IPS-20b (cell line): ENCODE results near the gene YY1AP1.
A peak's percentile ranks its signal among the peaks of the same experiment; 100 is the strongest.
"Not testable (repeated sequence)": the region's sequence is repeated elsewhere in the genome, so short reads cannot be mapped to it uniquely, and the experiment has no call there.

Experiments used
- H3K27ac ChIP-seq: one replicate; pipeline ENCODE4 v1.5.1; 2013; ENCODE audit warnings: low read length
- H3K27me3 ChIP-seq: 2 replicates; pipeline ENCODE4 v1.6.1; 2013; ENCODE audit warnings: mild to moderate bottlenecking, low read length, inconsistent platforms; ENCODE audit not compliant: insufficient read depth
- H3K36me3 ChIP-seq: 2 replicates; pipeline ENCODE4 v1.6.1; 2013; ENCODE audit warnings: low read depth, mild to moderate bottlenecking, inconsistent platforms, low read length, moderate library complexity; ENCODE audit not compliant: insufficient read depth
- H3K4me1 ChIP-seq: 2 replicates; pipeline ENCODE4 v1.6.1; 2013; ENCODE audit warnings: mild to moderate bottlenecking, control low read depth, inconsistent platforms, low read length, moderate library complexity; ENCODE audit not compliant: insufficient read depth
- H3K4me3 ChIP-seq: 2 replicates; pipeline ENCODE4 v1.5.1; 2013; ENCODE audit warnings: mild to moderate bottlenecking, low read length, inconsistent platforms
- H3K9ac ChIP-seq: 2 replicates; pipeline ENCODE4 v1.6.1; 2013; ENCODE audit warnings: low read depth, mild to moderate bottlenecking, inconsistent platforms, low read length, moderate library complexity
- H3K9me3 ChIP-seq: 2 replicates; pipeline ENCODE4 v1.6.1; 2013; ENCODE audit warnings: mild to moderate bottlenecking, low read depth, low read length, inconsistent platforms; ENCODE audit not compliant: insufficient read depth

The YY1AP1 gene, protein sequence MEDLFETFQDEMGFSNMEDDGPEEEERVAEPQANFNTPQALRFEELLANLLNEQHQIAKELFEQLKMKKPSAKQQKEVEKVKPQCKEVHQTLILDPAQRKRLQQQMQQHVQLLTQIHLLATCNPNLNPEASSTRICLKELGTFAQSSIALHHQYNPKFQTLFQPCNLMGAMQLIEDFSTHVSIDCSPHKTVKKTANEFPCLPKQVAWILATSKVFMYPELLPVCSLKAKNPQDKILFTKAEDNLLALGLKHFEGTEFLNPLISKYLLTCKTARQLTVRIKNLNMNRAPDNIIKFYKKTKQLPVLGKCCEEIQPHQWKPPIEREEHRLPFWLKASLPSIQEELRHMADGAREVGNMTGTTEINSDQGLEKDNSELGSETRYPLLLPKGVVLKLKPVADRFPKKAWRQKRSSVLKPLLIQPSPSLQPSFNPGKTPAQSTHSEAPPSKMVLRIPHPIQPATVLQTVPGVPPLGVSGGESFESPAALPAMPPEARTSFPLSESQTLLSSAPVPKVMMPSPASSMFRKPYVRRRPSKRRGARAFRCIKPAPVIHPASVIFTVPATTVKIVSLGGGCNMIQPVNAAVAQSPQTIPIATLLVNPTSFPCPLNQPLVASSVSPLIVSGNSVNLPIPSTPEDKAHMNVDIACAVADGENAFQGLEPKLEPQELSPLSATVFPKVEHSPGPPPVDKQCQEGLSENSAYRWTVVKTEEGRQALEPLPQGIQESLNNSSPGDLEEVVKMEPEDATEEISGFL

GRCh38 chr1:155688324-155689080 lies at the start of gene YY1AP1:
Gene YY1AP1 (minus strand): TSS chr1:155688774. CDS start chr1:155680436, 8,338 bp downstream.
- H3K27ac ChIP-seq = peak within 1 kb of the TSS; percentile 91
- H3K4me1 ChIP-seq = peaks cover 3% of the 10 kb centered on the region; the same call in 1 of the 2 replicates
- H3K9me3 ChIP-seq = peaks cover 3% of the 10 kb centered on the region; the same call in 1 of the 2 replicates
- no peaks in the 10 kb centered on the region for H3K27me3 ChIP-seq
- H3K4me3 ChIP-seq = peak within 1 kb of the TSS; percentile 97
- peaks cover 26% of the 10 kb centered on the region for H3K36me3 ChIP-seq
- H3K9ac ChIP-seq = peak within 1 kb of the TSS; percentile 97

- Histone ChIP-seq H3K36me3 (peaks cover 67% of the 10 kb centered on the region), H3K27me3 (no peaks in the 10 kb centered on the region), H3K27ac (no peak overlapping the region), H3K9me3 (no peaks in the 10 kb centered on the region), H3K4me3 (no peak overlapping the region), H3K9ac (no peak overlapping the region), H3K4me1 (no peaks in the 10 kb centered on the region)
Observed at GRCh38 chr1:155729031-155729898, 40.7 kb upstream of the YY1AP1 start.

GRCh38 chr1:155725142-155725541 lies 36.6 kb upstream of the YY1AP1 start:
- Histone ChIP-seq H3K27ac (no peak overlapping the region), H3K9ac (no peak overlapping the region), H3K4me1 (no peaks in the 10 kb centered on the region), H3K9me3 (no peaks in the 10 kb centered on the region), H3K4me3 (no peak overlapping the region), H3K27me3 (no peaks in the 10 kb centered on the region), H3K36me3 (peaks cover 51% of the 10 kb centered on the region)

GRCh38 chr1:155719703-155720102 lies 31.1 kb upstream of the YY1AP1 start:
- Histone ChIP-seq H3K4me1 (no peaks in the 10 kb centered on the region), H3K36me3 (peaks cover 55% of the 10 kb centered on the region), H3K4me3 (no peak overlapping the region), H3K27ac (no peak overlapping the region), H3K9ac (no peak overlapping the region), H3K9me3 (no peaks in the 10 kb centered on the region), H3K27me3 (no peaks in the 10 kb centered on the region)

DNA sequence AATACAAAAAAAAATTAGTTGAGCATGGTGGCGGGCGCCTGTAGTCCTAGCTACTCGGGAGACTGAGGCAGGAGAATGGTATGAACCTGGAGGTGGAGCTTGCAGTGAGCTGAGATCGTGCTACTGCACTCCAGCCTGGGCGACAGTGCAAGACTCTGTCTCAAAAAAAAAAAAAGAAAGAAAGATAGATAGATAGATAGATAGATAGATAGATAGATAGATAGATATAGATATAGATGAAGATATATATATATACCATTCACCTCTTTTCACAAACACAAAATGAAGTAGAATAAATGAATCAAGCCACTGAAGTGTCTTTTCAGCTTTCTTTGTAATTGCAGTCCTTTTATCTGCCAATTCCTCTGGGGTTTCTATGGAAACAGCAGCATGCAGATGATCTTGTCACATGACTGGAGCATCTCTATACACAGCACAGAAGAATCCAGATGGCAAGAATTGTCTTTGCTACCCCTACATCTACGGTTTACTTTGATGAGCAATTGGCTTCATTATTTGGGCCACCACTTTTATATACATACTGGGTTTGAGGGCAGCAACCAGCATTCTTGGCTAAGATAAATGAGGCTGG lies 30.0 kb upstream of the YY1AP1 start:
- H3K27ac ChIP-seq, H3K9me3 ChIP-seq, H3K4me3 ChIP-seq, H3K4me1 ChIP-seq, H3K9ac ChIP-seq, H3K27me3 ChIP-seq: not testable (repeated sequence)
- H3K36me3 ChIP-seq = peaks cover 63% of the 10 kb centered on the region

- H3K27me3 ChIP-seq = no peaks in the 10 kb centered on the region
- H3K4me1 ChIP-seq = no peaks in the 10 kb centered on the region
- H3K9me3 ChIP-seq = no peaks in the 10 kb centered on the region
- H3K9ac ChIP-seq = no peak overlapping the region
- H3K36me3 ChIP-seq = peaks cover 65% of the 10 kb centered on the region
- H3K27ac ChIP-seq = no peak overlapping the region
- no peak overlapping the region for H3K4me3 ChIP-seq
Observed at GRCh38 chr1:155717041-155717440, 28.5 kb upstream of the YY1AP1 start.

- H3K4me3 ChIP-seq = no peak overlapping the region
- H3K9ac ChIP-seq = no peak overlapping the region
- H3K27me3 ChIP-seq = no peaks in the 10 kb centered on the region
Observed at GRCh38 chr1:155715777-155716176, 27.2 kb upstream of the YY1AP1 start.

GRCh38 chr1:155715056-155715455 lies 26.5 kb upstream of the YY1AP1 start:
- H3K9me3 ChIP-seq, H3K4me3 ChIP-seq, H3K9ac ChIP-seq, H3K27me3 ChIP-seq, H3K27ac ChIP-seq, H3K4me1 ChIP-seq: not testable (repeated sequence)
- H3K36me3 ChIP-seq = peaks cover 55% of the 10 kb centered on the region

More at GRCh38 chr1:155715777-155716176, 27.2 kb upstream of the YY1AP1 start:
- H3K27ac ChIP-seq = no peak overlapping the region
- H3K9me3 ChIP-seq = no peaks in the 10 kb centered on the region
- peaks cover 57% of the 10 kb centered on the region for H3K36me3 ChIP-seq
- no peaks in the 10 kb centered on the region for H3K4me1 ChIP-seq

GRCh38 chr1:155713075-155713474 lies 24.5 kb upstream of the YY1AP1 start:
- no peak overlapping the region for H3K9ac ChIP-seq
- H3K27ac ChIP-seq = no peak overlapping the region
- no peaks in the 10 kb centered on the region for H3K27me3 ChIP-seq
- no peaks in the 10 kb centered on the region; the same call in 1 of the 2 replicates for H3K9me3 ChIP-seq
- no peak overlapping the region for H3K4me3 ChIP-seq
- no peaks in the 10 kb centered on the region for H3K4me1 ChIP-seq
- H3K36me3 ChIP-seq = peaks cover 54% of the 10 kb centered on the region

DNA sequence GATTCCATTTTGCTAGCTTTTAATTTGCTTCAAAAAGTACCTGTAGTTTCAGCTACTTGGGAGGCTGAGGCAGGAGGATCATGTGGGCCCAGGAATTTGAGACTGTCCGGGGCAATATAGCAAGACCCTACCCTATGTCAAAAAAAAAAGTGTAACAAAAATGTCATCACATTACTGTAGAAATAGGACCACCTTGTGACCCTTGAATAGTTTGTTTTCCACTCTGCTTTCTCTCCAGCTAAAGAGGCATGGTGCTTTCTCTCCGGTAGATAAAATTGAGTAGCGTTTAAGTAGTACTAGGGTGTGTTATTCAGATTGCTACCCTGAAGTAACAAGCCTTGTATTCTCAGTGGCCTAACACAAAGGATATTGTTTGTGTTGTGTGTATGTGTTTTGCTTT lies 24.1 kb upstream of the YY1AP1 start:
- not testable (repeated sequence) for H3K9ac ChIP-seq, H3K4me1 ChIP-seq, H3K27ac ChIP-seq, H3K27me3 ChIP-seq, H3K9me3 ChIP-seq, H3K4me3 ChIP-seq
- peaks cover 50% of the 10 kb centered on the region for H3K36me3 ChIP-seq
